Small intestine (tissue), 7 donors: Measurements from ENCODE around the gene MTA3. TPM values are rescaled to one million over a fixed set of nuclear protein-coding genes. Genes with fewer than 3 reads are reported as not detected.

Experiments
- DNase-seq, 2 donors: peaks; one replicate each; pipeline versions ENCODE4 v3.0.0 to v3.0.0-alpha.2; 2013
- FAIRE-seq: peaks from 2 replicates; lab custom pipeline; 2012; peaks lifted over from hg19 to GRCh38; lab: Jason Lieb, UNC
- H3K27ac ChIP-seq, 3 donors: one replicate each; pipeline ENCODE4 v1.5.1; 2013; ENCODE audit warnings: low read length in 2 of 3, mild to moderate bottlenecking in 2 of 3, control low read depth in 1 of 3, inconsistent platforms in 1 of 3, low read depth in 1 of 3, moderate library complexity in 1 of 3
- H3K27me3 ChIP-seq, 3 donors: one replicate each; pipeline ENCODE4 v1.6.1; 2013; ENCODE audit warnings: low read length in 3 of 3, inconsistent platforms in 1 of 3; ENCODE audit not compliant: control insufficient read depth in 3 of 3, insufficient read depth in 3 of 3
- H3K36me3 ChIP-seq, 3 donors: one replicate each; pipeline ENCODE4 v1.6.1; 2013; ENCODE audit warnings: low read length in 3 of 3, inconsistent platforms in 1 of 3, low read depth in 1 of 3, mild to moderate bottlenecking in 1 of 3, moderate library complexity in 1 of 3; ENCODE audit not compliant: control insufficient read depth in 3 of 3, insufficient read depth in 2 of 3
- H3K4me1 ChIP-seq, 3 donors: one replicate each; pipeline ENCODE4 v1.6.1; 2013; ENCODE audit warnings: low read length in 2 of 3, inconsistent platforms in 1 of 3, low read depth in 1 of 3, mild to moderate bottlenecking in 1 of 3, moderate library complexity in 1 of 3; ENCODE audit not compliant: control insufficient read depth in 3 of 3, insufficient read depth in 2 of 3
- H3K4me3 ChIP-seq, 3 donors: one replicate each; pipeline ENCODE4 v1.5.1; 2013; ENCODE audit warnings: low read length in 3 of 3, control low read depth in 1 of 3, inconsistent platforms in 1 of 3, low read depth in 1 of 3, mild to moderate bottlenecking in 1 of 3, moderate library complexity in 1 of 3
- H3K9me3 ChIP-seq, 2 donors: one replicate each; pipeline ENCODE4 v1.6.1; 2013; ENCODE audit warnings: low read depth in 1 of 2, low read length in 1 of 2; ENCODE audit not compliant: control insufficient read depth in 2 of 2, insufficient read depth in 1 of 2
- WGBS, 3 donors: extraction: QIAGEN DNeasy Blood & Tissue Kit; methylation state at CpG; one replicate each; pipeline ENCODE4 v1.1.7; 2013; 5-methylcytosine and 5-hydroxymethylcytosine counted together
- polyA plus RNA-seq, 4 donors: library from polyadenylated mRNA; stranded (reverse) in 3 of 4; unstranded in 1 of 4; fragments of 200-250 nt in 3 of 4; fragments of 120-200 nt in 1 of 4; gene quantifications; one replicate each; pipeline versions ENCODE4 v1.2.1 to v1.2.3, GENCODE V29; 2013
- donor health status: healthy with polysubstance abuse.
- donor health status: control.
- donor health status: control.
- donor health status: Bipolar disorder and iron deficiency.
- donor health status: healthy.

The MTA3 gene
- polyA plus RNA-seq, 4 donors, result 16.6 to 41.1 (median 27.3) TPM

GRCh38 chr2:42789751-42790150 lies 221.3 kb downstream of the MTA3 start:
- no peak for DNase-seq

GRCh38 chr2:42791606-42792005 lies 223.2 kb downstream of the MTA3 start:
- Histone ChIP-seq H3K27ac (peak overlapping the region in 2 of 3 donors; percentile 84 to 98), H3K9me3 (no peaks in the 10 kb centered on the region), H3K4me1 (peaks cover 0 to 17% (median 10%) of the 10 kb centered on the region in 3 donors), H3K36me3 (peaks cover 0 to 36% (median 0%) of the 10 kb centered on the region in 3 donors), H3K4me3 (peak overlapping the region in 2 of 3 donors; percentile 82 to 93), H3K27me3 (no peaks in the 10 kb centered on the region)
- DNase-seq (no peak), FAIRE-seq (no peak)
- 61 to 77% (median 66%) methylated on average over 4 of the region's 4 CpGs for WGBS, 3 donors

More at GRCh38 chr2:42789751-42790150, 221.3 kb downstream of the MTA3 start:
- 84 to 100% (median 88%) methylated on average over 2 of the region's 2 CpGs for WGBS, 3 donors
- no peak overlapping the region for H3K27ac ChIP-seq
- no peak for FAIRE-seq
- no peak overlapping the region for H3K4me3 ChIP-seq
- peaks cover 0 to 10% (median 10%) of the 10 kb centered on the region in 3 donors for H3K4me1 ChIP-seq
- peaks cover 0 to 37% (median 0%) of the 10 kb centered on the region in 3 donors for H3K36me3 ChIP-seq
- H3K27me3 ChIP-seq, result no peaks in the 10 kb centered on the region
- H3K9me3 ChIP-seq, result no peaks in the 10 kb centered on the region

GRCh38 chr2:42792087-42792582 lies 223.7 kb downstream of the MTA3 start:
- Histone ChIP-seq H3K4me3 (peak overlapping the region; percentile 51 to 93 (median 82)), H3K4me1 (peaks cover 0 to 17% (median 10%) of the 10 kb centered on the region in 3 donors), H3K36me3 (peaks cover 0 to 31% (median 0%) of the 10 kb centered on the region in 3 donors), H3K9me3 (no peaks in the 10 kb centered on the region), H3K27ac (peak overlapping the region; percentile 84 to 98 (median 94)), H3K27me3 (no peaks in the 10 kb centered on the region)
- DNase-seq, result no peak
- FAIRE-seq, result no peak
- WGBS, 3 donors, result 5 to 9% (median 5%) methylated on average over 9 to 18 of the region's 18 CpGs

GRCh38 chr2:42792583-42793333 lies 224.3 kb downstream of the MTA3 start, which contains the start of gene HAAO:
Gene HAAO, minus strand, starts transcription at chr2:42792583. Its CDS starts 47 bp downstream, at chr2:42792536.
- no peaks in the 10 kb centered on the region for H3K27me3 ChIP-seq
- WGBS, 3 donors, result 1 to 4% (median 3%) methylated on average over 55 to 75 of the region's 75 CpGs
- peaks cover 0 to 30% (median 0%) of the 10 kb centered on the region in 3 donors for H3K36me3 ChIP-seq
- no peaks in the 10 kb centered on the region for H3K9me3 ChIP-seq
- peaks cover 0 to 17% (median 10%) of the 10 kb centered on the region in 3 donors for H3K4me1 ChIP-seq
- H3K27ac ChIP-seq, result peak within 1 kb of the TSS; percentile 84 to 98 (median 94)
- no peak for FAIRE-seq
- DNase-seq, result peak; percentile 85 to 96
- H3K4me3 ChIP-seq, result peak within 1 kb of the TSS; percentile 51 to 93 (median 82)

GRCh38 chr2:42793334-42794270 lies 225.2 kb downstream of the MTA3 start:
- peak overlapping the region; percentile 25 to 93 (median 82) for H3K4me3 ChIP-seq
- H3K27ac ChIP-seq, result peak overlapping the region; percentile 84 to 98 (median 94)
- H3K9me3 ChIP-seq, result no peaks in the 10 kb centered on the region
- DNase-seq (peak in 1 of 2 donors; percentile 40), FAIRE-seq (no peak)
- no peaks in the 10 kb centered on the region for H3K27me3 ChIP-seq
- peaks cover 0 to 22% (median 0%) of the 10 kb centered on the region in 3 donors for H3K36me3 ChIP-seq
- WGBS, 3 donors, result 10 to 24% (median 17%) methylated on average over 22 of the region's 22 CpGs
- H3K4me1 ChIP-seq, result peaks cover 0 to 17% (median 6%) of the 10 kb centered on the region in 3 donors

- peak; percentile 66 to 82 for DNase-seq
- Histone ChIP-seq H3K27ac (peak overlapping the region; percentile 9 to 98 (median 52)), H3K27me3 (no peaks in the 10 kb centered on the region), H3K9me3 (no peaks in the 10 kb centered on the region), H3K36me3 (peaks cover 0 to 18% (median 0%) of the 10 kb centered on the region in 3 donors), H3K4me3 (peak overlapping the region in 2 of 3 donors; percentile 82 to 93), H3K4me1 (peaks cover 0 to 17% (median 6%) of the 10 kb centered on the region in 3 donors)
- WGBS, 3 donors, result 19 to 44% (median 35%) methylated on average over 8 of the region's 8 CpGs
- no peak for FAIRE-seq
Measured at GRCh38 chr2:42794271-42795046, 226.0 kb downstream of the MTA3 start.

GRCh38 chr2:42795275-42795674 lies 226.8 kb downstream of the MTA3 start:
- WGBS, 3 donors, result 41 to 81% (median 67%) methylated on average over 6 of the region's 6 CpGs
- no peak for DNase-seq

More at GRCh38 chr2:42795275-42795674, 226.8 kb downstream of the MTA3 start:
- H3K27ac ChIP-seq, result peak overlapping the region in 2 of 3 donors; percentile 14 to 98
- FAIRE-seq, result no peak
- H3K9me3 ChIP-seq, result no peaks in the 10 kb centered on the region
- H3K27me3 ChIP-seq, result no peaks in the 10 kb centered on the region
- H3K36me3 ChIP-seq, result peaks cover 0 to 10% (median 0%) of the 10 kb centered on the region in 3 donors
- peak overlapping the region in 1 of 3 donors; percentile 3 for H3K4me3 ChIP-seq
- H3K4me1 ChIP-seq, result peaks cover 0 to 17% (median 6%) of the 10 kb centered on the region in 3 donors
